HepG2 (cell line): ENCODE results near the gene MOCS2. TPM values are rescaled to one million over a fixed set of nuclear protein-coding genes. Genes with fewer than 3 reads are reported as not detected.

Experiments used
- ATAC-seq: fragments of 200-7000 bp; cut with Tn5 transposase; 3 replicates; pipeline ENCODE4 v1.9.1; 2020; ENCODE audit warnings: mild to moderate bottlenecking, moderate library complexity
- BruUV-seq: library from RNA; stranded (reverse); fragments of 400-500 nt; replicated peaks from 2 replicates; lab custom pipeline; 2021; lab: Mats Ljungman, UMichigan
- CTCF ChIA-PET: fragments of 300-600 bp; formaldehyde crosslinking; extraction: SDS; loops from one replicate; lab custom pipeline; 2021; ENCODE audit warnings: low total read pairs, inconsistent platforms, low intra/inter-chr PET ratio; lab: Yijun Ruan, JAX
- POLR2A ChIA-PET: fragments of 350-600 bp; sonication (Branson Sonifier 250); formaldehyde crosslinking; loops from one replicate; lab custom pipeline; 2020; ENCODE audit warnings: antibody characterized with exemption, inconsistent platforms; lab: Yijun Ruan, JAX
- DNase-seq: peaks from one replicate; pipeline ENCODE4 v3.0.0-alpha.2; 2015; ENCODE audit warnings: low spot score
- FAIRE-seq: peaks from 3 replicates; lab custom pipeline; 2011; peaks lifted over from hg19 to GRCh38; lab: Jason Lieb, UNC
- H2AFZ ChIP-seq: one replicate; pipeline ENCODE4 v1.6.1; 2011; ENCODE audit warnings: low read length, inconsistent platforms
- H3K27ac ChIP-seq: fragments of 300-600 bp; 3 replicates; pipeline ENCODE4 v1.8.0; 2011; ENCODE audit warnings: mixed run types, mild to moderate bottlenecking, mixed read lengths, low read length, inconsistent platforms; ENCODE audit not compliant: insufficient read depth; ENCODE audit errors: extremely low read length
- H3K27me3 ChIP-seq, 2 experiments: fragments of 200-600 bp in 1 of 2; 2 replicates in 1 of 2; 3 replicates in 1 of 2; pipeline versions ENCODE4 v1.6.0 to v1.8.0; 2011; ENCODE audit warnings: low read length in 2 of 2, mild to moderate bottlenecking in 2 of 2, moderate library complexity in 2 of 2, inconsistent platforms in 1 of 2; ENCODE audit not compliant: insufficient read depth in 2 of 2, control insufficient read depth in 1 of 2
- H3K36me3 ChIP-seq, 2 experiments: fragments of 200-600 bp in 1 of 2; replicated peaks in 1 of 2; 2 replicates in 1 of 2; 3 replicates in 1 of 2; pipeline versions ENCODE4 v1.5.1 to v1.8.0; 2011; ENCODE audit warnings: low read length in 2 of 2, inconsistent platforms in 1 of 2; ENCODE audit not compliant: insufficient read depth in 2 of 2, control insufficient read depth in 1 of 2
- H3K4me1 ChIP-seq: 2 replicates; pipeline ENCODE4 v1.5.1; 2012; ENCODE audit warnings: low read length, inconsistent platforms; ENCODE audit not compliant: insufficient read depth
- H3K4me2 ChIP-seq: 2 replicates; pipeline ENCODE4 v1.6.0; 2011; ENCODE audit warnings: low read depth, low read length, inconsistent platforms
- H3K4me3 ChIP-seq, 3 experiments: fragments of 200-600 bp in 1 of 3; sonication (generic), shearing (Covaris generic) in 1 of 3; replicated peaks in 1 of 3; 2 replicates each; pipeline ENCODE4 v1.5.1; 2011 to 2016; ENCODE audit warnings: low read length in 3 of 3, inconsistent platforms in 2 of 3, low read depth in 2 of 3, mild to moderate bottlenecking in 2 of 3, control low read depth in 1 of 3, mixed read lengths in 1 of 3; ENCODE audit not compliant: insufficient read depth in 1 of 3
- H3K79me2 ChIP-seq: one replicate; pipeline ENCODE4 v1.6.1; 2011; ENCODE audit warnings: low read length, inconsistent platforms; ENCODE audit not compliant: insufficient read depth
- H3K9ac ChIP-seq: 2 replicates; pipeline ENCODE4 v1.6.0; 2011; ENCODE audit warnings: mild to moderate bottlenecking, low read depth, low read length, inconsistent platforms; ENCODE audit not compliant: insufficient read depth
- H3K9me3 ChIP-seq: 2 replicates; pipeline ENCODE4 v1.5.1; 2012; ENCODE audit warnings: mild to moderate bottlenecking, low read length
- H4K20me1 ChIP-seq: 2 replicates; pipeline ENCODE4 v1.6.0; 2011; ENCODE audit warnings: inconsistent platforms, mild to moderate bottlenecking, low read length, moderate library complexity; ENCODE audit not compliant: insufficient read depth
- ATF7 ChIP-seq, 2 experiments: fragments of 450-650 bp in 1 of 2; sonication (generic) in 1 of 2; formaldehyde crosslinking in 1 of 2; IDR thresholded peaks; 2 replicates each; pipeline versions ENCODE4 v1.4.0 to v1.6.1; 2016 to 2020; ENCODE audit warnings: antibody characterized with exemption in 1 of 2, mild to moderate bottlenecking in 1 of 2, missing genetic modification reagents in 1 of 2
- CENPX ChIP-seq: sonication (generic); formaldehyde crosslinking; IDR thresholded peaks from 2 replicates; pipeline ENCODE4 v1.9.0; 2021; ENCODE audit warnings: mild to moderate bottlenecking, missing genetic modification reagents, moderate library complexity
- FOXK2 ChIP-seq: fragments of 450-650 bp; IDR thresholded peaks from 2 replicates; pipeline ENCODE4 v1.6.1; 2016
- FOXP1 ChIP-seq, 2 experiments: fragments of 450-650 bp in 1 of 2; IDR thresholded peaks; 2 replicates each; pipeline ENCODE4 v1.6.1; 2017 to 2018; ENCODE audit warnings: antibody characterized with exemption in 1 of 2
- GLMP ChIP-seq: sonication (generic); formaldehyde crosslinking; IDR thresholded peaks from 2 replicates; pipeline ENCODE4 v1.9.0; 2021; ENCODE audit warnings: missing genetic modification reagents, mild to moderate bottlenecking, borderline replicate concordance
- HMG20B ChIP-seq: conservative IDR thresholded peaks from 2 replicates; pipeline ENCODE4 v1.6.1; 2016; ENCODE audit warnings: missing genetic modification reagents, missing compliant biosample characterization
- HMGA1 ChIP-seq: sonication (generic); formaldehyde crosslinking; conservative IDR thresholded peaks from 2 replicates; pipeline ENCODE4 v1.4.0; 2020; ENCODE audit warnings: missing genetic modification reagents
- MYC ChIP-seq: sonication (generic); formaldehyde crosslinking; IDR thresholded peaks from 2 replicates; pipeline ENCODE4 v1.9.0; 2021; ENCODE audit warnings: missing genetic modification reagents, borderline replicate concordance
- POLR2A ChIP-seq, 2 experiments: IDR thresholded peaks; 2 replicates each; pipeline ENCODE4 v1.6.1; 2011; ENCODE audit warnings: low read depth in 2 of 2, low read length in 2 of 2, mild to moderate bottlenecking in 1 of 2, moderate library complexity in 1 of 2; ENCODE audit not compliant: insufficient read depth in 1 of 2
- RELA ChIP-seq: sonication (generic); formaldehyde crosslinking; IDR thresholded peaks from 2 replicates; pipeline ENCODE4 v1.4.0; 2020; ENCODE audit warnings: missing genetic modification reagents
- TAF15 ChIP-seq: fragments of 200-400 bp; formaldehyde crosslinking; IDR thresholded peaks from one replicate; pipeline ENCODE4 v1.6.1; 2018; ENCODE audit warnings: mild to moderate bottlenecking, low read depth, low read length; ENCODE audit not compliant: poor library complexity, severe bottlenecking
- TCF12 ChIP-seq, 2 experiments: fragments of 450-650 bp in 1 of 2; sonication (generic) in 1 of 2; formaldehyde crosslinking in 1 of 2; IDR thresholded peaks; 2 replicates each; pipeline versions ENCODE4 v1.6.1 to v1.8.0; 2017 to 2022; ENCODE audit warnings: antibody characterized with exemption in 1 of 2, mild to moderate bottlenecking in 1 of 2, missing genetic modification reagents in 1 of 2, moderate library complexity in 1 of 2
- ZFP36L1 ChIP-seq: sonication (generic); formaldehyde crosslinking; IDR thresholded peaks from 2 replicates; pipeline ENCODE4 v1.8.0; 2022; ENCODE audit warnings: mild to moderate bottlenecking, missing genetic modification reagents, moderate library complexity
- ZNF335 ChIP-seq: sonication (generic); formaldehyde crosslinking; IDR thresholded peaks from 2 replicates; pipeline ENCODE4 v1.4.0; 2020; ENCODE audit warnings: missing genetic modification reagents
- ZNF367 ChIP-seq: sonication (generic); formaldehyde crosslinking; IDR thresholded peaks from 2 replicates; pipeline ENCODE4 v1.4.0; 2020; ENCODE audit warnings: missing genetic modification reagents, borderline replicate concordance
- ZNF746 ChIP-seq: sonication (generic); formaldehyde crosslinking; IDR thresholded peaks from 2 replicates; pipeline ENCODE4 v1.8.0; 2022; ENCODE audit warnings: mild to moderate bottlenecking, missing genetic modification reagents
- ZNF878 ChIP-seq: sonication (generic); formaldehyde crosslinking; IDR thresholded peaks from 2 replicates; pipeline ENCODE4 v1.8.1; 2023; ENCODE audit warnings: mild to moderate bottlenecking, missing genetic modification reagents, moderate library complexity
- ZSCAN22 ChIP-seq: sonication (generic); formaldehyde crosslinking; IDR thresholded peaks from 2 replicates; pipeline ENCODE4 v1.4.0; 2020; ENCODE audit warnings: mild to moderate bottlenecking, missing genetic modification reagents
- ZSCAN30 ChIP-seq: sonication (generic); formaldehyde crosslinking; IDR thresholded peaks from 2 replicates; pipeline ENCODE4 v1.5.0; 2020; ENCODE audit warnings: mild to moderate bottlenecking, missing genetic modification reagents
- WGBS: methylation state at CpG from one replicate; pipeline ENCODE4 v1.1.6; 2017; ENCODE audit warnings: low lambda C conversion rate; 5-methylcytosine and 5-hydroxymethylcytosine counted together
- in situ Hi-C: cut with HindIII; loops from 2 replicates; pipeline ENCODE4 v1.10.0; 2017; ENCODE audit warnings: low pct_unique_long_range_greater_than_20kb; ENCODE audit not compliant: extremely low pct_ligation_motif_present
- intact Hi-C: fragments of 100-400 bp; cut with micrococcal nuclease; formaldehyde crosslinking; loops from one replicate; pipeline ENCODE4 v1.10.0; 2022; ENCODE audit not compliant: unreplicated experiment
- polyA plus RNA-seq, 8 experiments: library from polyadenylated mRNA; depleted of rRNA in 3 of 8; stranded (reverse) in 7 of 8; unstranded in 1 of 8; fragments of >200 nt; fragmentation: Illumina TruSeq in 4 of 8; extraction: Trizol in 4 of 8; gene quantifications; 2 replicates each; pipeline versions ENCODE4 v1.2.1 to v1.2.3, GENCODE V29; 2011 to 2016; ENCODE audit warnings: low read depth in 4 of 8, missing spikeins in 1 of 8, mixed read lengths in 1 of 8; ENCODE audit not compliant: insufficient read depth in 1 of 8
- total RNA-seq, 5 experiments: library from RNA; depleted of rRNA; stranded (reverse); fragments of >200 nt; fragmentation: Illumina TruSeq; extraction: Trizol; gene quantifications; 2 replicates each; pipeline ENCODE4 v1.2.3, GENCODE V29; 2016; ENCODE audit warnings: low read depth in 1 of 5
- TF ChIP-seq, protein P1 (sequence below): sonication (generic); formaldehyde crosslinking; IDR thresholded peaks from 2 replicates; pipeline ENCODE4 v1.4.0; 2020; ENCODE audit warnings: missing genetic modification reagents; ENCODE audit errors: not compliant biosample characterization

MOCS2 gene
- total and polyA plus RNA-seq, 2 of the 13 experiments (the other 11 are each of a cell fraction or from before 2014, with no cell fraction given) = 19.2 to 41.9 TPM

DNA sequence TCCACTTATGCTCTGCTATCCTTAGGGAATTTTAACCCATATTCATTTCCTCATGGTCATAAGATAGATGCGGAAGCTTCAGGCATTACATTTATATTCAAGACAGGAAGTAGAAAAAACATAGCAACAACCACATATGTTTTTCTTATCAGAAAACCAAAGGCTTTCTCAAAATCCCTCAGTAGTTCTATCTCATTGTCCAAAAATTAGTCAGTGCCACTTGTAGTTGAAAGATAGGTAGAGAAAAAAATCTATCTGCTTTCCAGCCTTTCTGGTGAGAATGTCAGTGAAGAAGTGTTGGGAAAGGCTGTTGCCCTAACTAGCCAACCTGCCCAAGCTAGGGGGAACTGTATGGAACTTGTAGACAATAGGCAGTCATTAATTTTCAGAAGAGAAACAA is 23.5 kb upstream of the MOCS2 start (continued):
- TF ChIP-seq ZNF878 (CRISPR knock-in tag) (no peak), MYC (CRISPR knock-in tag) (no peak), ATF7 (IDR thresholded peaks at IDR 0.05) (no peak), ATF7 (CRISPR knock-in tag; IDR thresholded peaks at IDR 0.05) (no peak)
- TF ChIP-seq, protein P1, sequence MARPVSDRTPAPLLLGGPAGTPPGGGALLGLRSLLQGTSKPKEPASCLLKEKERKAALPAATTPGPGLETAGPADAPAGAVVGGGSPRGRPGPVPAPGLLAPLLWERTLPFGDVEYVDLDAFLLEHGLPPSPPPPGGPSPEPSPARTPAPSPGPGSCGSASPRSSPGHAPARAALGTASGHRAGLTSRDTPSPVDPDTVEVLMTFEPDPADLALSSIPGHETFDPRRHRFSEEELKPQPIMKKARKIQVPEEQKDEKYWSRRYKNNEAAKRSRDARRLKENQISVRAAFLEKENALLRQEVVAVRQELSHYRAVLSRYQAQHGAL (CRISPR knock-in tag) = no peak
- TF ChIP-seq, all 625 proteins: peak for 0

- ChIA-PET POLR2A (no interaction called here), CTCF (no interaction called here)
- Histone ChIP-seq H3K36me3 (no peaks in the 10 kb centered on the region), H3K27me3 (no peaks in the 10 kb centered on the region), H3K4me3 (no peak overlapping the region), H3K9ac (no peak overlapping the region), H4K20me1 (no peaks in the 10 kb centered on the region), H3K27ac (no peak overlapping the region), H3K4me2 (no peak overlapping the region), H3K79me2 (no peaks in the 10 kb centered on the region), H3K4me1 (no peaks in the 10 kb centered on the region), H3K9me3 (no peaks in the 10 kb centered on the region), H2AFZ (no peak overlapping the region)
- TF ChIP-seq ZNF335 (CRISPR knock-in tag) (no peak), CENPX (CRISPR knock-in tag) (no peak), HMG20B (CRISPR knock-in tag) (no peak), ZSCAN22 (no peak), TCF12 (IDR thresholded peaks at IDR 0.05) (no peak), TCF12 (CRISPR knock-in tag; IDR thresholded peaks at IDR 0.05) (no peak), ZNF367 (CRISPR knock-in tag) (no peak), POLR2A (IDR thresholded peaks at IDR 0.05; ENCODE audit: insufficient read depth in 1 of 2, low read depth in 2 of 2, low read length in 2 of 2) (no peak), ZNF746 (CRISPR knock-in tag) (no peak), TAF15 (no peak), FOXK2 (no peak), ZSCAN30 (CRISPR knock-in tag) (no peak), ZFP36L1 (CRISPR knock-in tag) (no peak), HMGA1 (no peak), GLMP (CRISPR knock-in tag) (no peak), RELA (no peak), FOXP1 (IDR thresholded peaks at IDR 0.05) (no peak), FOXP1 (CRISPR knock-in tag; IDR thresholded peaks at IDR 0.05) (no peak)
- no peak for DNase-seq
- no peak for FAIRE-seq
- intact Hi-C loops (no loop called here), in situ Hi-C loops (no loop called here)
- ATAC-seq = no peak
- 2% methylated on average over 2 of the region's 2 CpGs for WGBS
- no TSS peak for BruUV-seq
Observed at GRCh38 chr5:53130266-53130665, 20.7 kb upstream of the MOCS2 start.
